SK-N-SH treated with all-trans-retinoic acid at 6 μM for 48 hours (cell line): ENCODE results near the gene KRTAP4-16.

ENCODE experiments used
- ATAC-seq: fragments of 200-7000 bp; cut with Tn5 transposase; 3 replicates; pipeline ENCODE4 v1.9.1; 2020; ENCODE audit warnings: mild to moderate bottlenecking, moderate library complexity
- ARNTL ChIP-seq: fragments of 450-650 bp; formaldehyde crosslinking; IDR thresholded peaks from 2 replicates; pipeline ENCODE4 v1.5.0; 2020; ENCODE audit warnings: low read depth, mild to moderate bottlenecking, moderate library complexity, borderline replicate concordance
- BACH2 ChIP-seq: fragments of 250-450 bp; sonication (Bioruptor Pico); IDR thresholded peaks from 2 replicates; pipeline ENCODE4 v1.9.0; 2021; ENCODE audit warnings: mild to moderate bottlenecking, borderline replicate concordance
- CREB5 ChIP-seq: fragments of 250-450 bp; sonication (Bioruptor Pico); IDR thresholded peaks from 2 replicates; pipeline ENCODE4 v1.5.1; 2020; ENCODE audit warnings: low read depth, mild to moderate bottlenecking, moderate library complexity
- CSDC2 ChIP-seq: fragments of 250-450 bp; sonication (Bioruptor Pico); IDR thresholded peaks from 2 replicates; pipeline ENCODE4 v1.5.0; 2020; ENCODE audit warnings: mild to moderate bottlenecking, moderate library complexity
- CSRNP3 ChIP-seq: fragments of 250-450 bp; sonication (Bioruptor Pico); IDR thresholded peaks from 2 replicates; pipeline ENCODE4 v1.5.1; 2021; ENCODE audit warnings: mild to moderate bottlenecking, moderate library complexity
- ESRRG ChIP-seq: fragments of 250-450 bp; sonication (Bioruptor Pico); IDR thresholded peaks from 2 replicates; pipeline ENCODE4 v1.6.1; 2021; ENCODE audit warnings: mild to moderate bottlenecking
- GLIS3 ChIP-seq: fragments of 250-450 bp; sonication (Bioruptor Pico); IDR thresholded peaks from 2 replicates; pipeline ENCODE4 v1.5.0; 2020; ENCODE audit warnings: mild to moderate bottlenecking, moderate library complexity
- ISL1 ChIP-seq: fragments of 250-450 bp; sonication (Bioruptor Pico); IDR thresholded peaks from 2 replicates; pipeline ENCODE4 v2.1.2; 2022; ENCODE audit warnings: mild to moderate bottlenecking, moderate library complexity
- OSR1 ChIP-seq: fragments of 250-450 bp; sonication (Bioruptor Pico); IDR thresholded peaks from 2 replicates; pipeline ENCODE4 v1.8.0; 2022; ENCODE audit warnings: moderate library complexity, mild to moderate bottlenecking, inconsistent platforms
- PPARA ChIP-seq: fragments of 250-450 bp; sonication (Bioruptor Pico); IDR thresholded peaks from 2 replicates; pipeline ENCODE4 v1.5.0; 2020; ENCODE audit warnings: mild to moderate bottlenecking, borderline replicate concordance
- RARB ChIP-seq: fragments of 250-450 bp; sonication (Bioruptor Pico); IDR thresholded peaks from 2 replicates; pipeline ENCODE4 v1.8.0; 2021; ENCODE audit warnings: mild to moderate bottlenecking, moderate library complexity
- SNAI2 ChIP-seq: fragments of 250-450 bp; sonication (Bioruptor Pico); IDR thresholded peaks from 2 replicates; pipeline ENCODE4 v1.5.0; 2020; ENCODE audit warnings: mild to moderate bottlenecking, moderate library complexity
- TCF4 ChIP-seq: fragments of 250-450 bp; sonication (Bioruptor Pico); IDR thresholded peaks from 2 replicates; pipeline ENCODE4 v1.8.0; 2021; ENCODE audit warnings: mild to moderate bottlenecking, moderate library complexity, borderline replicate concordance
- TOX ChIP-seq: fragments of 250-450 bp; sonication (Bioruptor Pico); IDR thresholded peaks from 2 replicates; pipeline ENCODE4 v1.8.0; 2021; ENCODE audit warnings: mild to moderate bottlenecking, moderate library complexity, borderline replicate concordance
- TSHZ2 ChIP-seq: fragments of 250-450 bp; sonication (Bioruptor Pico); IDR thresholded peaks from 2 replicates; pipeline ENCODE4 v1.5.0; 2020; ENCODE audit warnings: mild to moderate bottlenecking, moderate library complexity
- ZC3H10 ChIP-seq: fragments of 250-450 bp; sonication (Bioruptor Pico); IDR thresholded peaks from 2 replicates; pipeline ENCODE4 v1.5.1; 2021; ENCODE audit warnings: mild to moderate bottlenecking, moderate library complexity
- ZFP3 ChIP-seq: fragments of 250-450 bp; sonication (Bioruptor Pico); IDR thresholded peaks from 2 replicates; pipeline ENCODE4 v1.5.0; 2020; ENCODE audit warnings: mild to moderate bottlenecking, moderate library complexity
- ZNF70 ChIP-seq: fragments of 450-650 bp; formaldehyde crosslinking; IDR thresholded peaks from 2 replicates; pipeline ENCODE4 v1.5.0; 2020; ENCODE audit warnings: mild to moderate bottlenecking, moderate library complexity
- ZNF8 ChIP-seq: fragments of 450-650 bp; formaldehyde crosslinking; IDR thresholded peaks from 2 replicates; pipeline ENCODE4 v1.5.0; 2020; ENCODE audit warnings: mild to moderate bottlenecking, moderate library complexity
- TF ChIP-seq, protein P1 (sequence below): fragments of 250-450 bp; sonication (Bioruptor Pico); IDR thresholded peaks from 2 replicates; pipeline ENCODE4 v1.8.0; 2021; ENCODE audit warnings: low read depth, mild to moderate bottlenecking, moderate library complexity, borderline replicate concordance
- TF ChIP-seq, protein P2 (sequence below): fragments of 250-450 bp; sonication (Bioruptor Pico); IDR thresholded peaks from 2 replicates; pipeline ENCODE4 v1.8.0; 2020; ENCODE audit warnings: mild to moderate bottlenecking, moderate library complexity, borderline replicate concordance

KRTAP4-16 gene

GRCh38 chr17:41131979-41132378, 30.0 kb upstream of the KRTAP4-16 start (continued):
- TF ChIP-seq, protein P1, sequence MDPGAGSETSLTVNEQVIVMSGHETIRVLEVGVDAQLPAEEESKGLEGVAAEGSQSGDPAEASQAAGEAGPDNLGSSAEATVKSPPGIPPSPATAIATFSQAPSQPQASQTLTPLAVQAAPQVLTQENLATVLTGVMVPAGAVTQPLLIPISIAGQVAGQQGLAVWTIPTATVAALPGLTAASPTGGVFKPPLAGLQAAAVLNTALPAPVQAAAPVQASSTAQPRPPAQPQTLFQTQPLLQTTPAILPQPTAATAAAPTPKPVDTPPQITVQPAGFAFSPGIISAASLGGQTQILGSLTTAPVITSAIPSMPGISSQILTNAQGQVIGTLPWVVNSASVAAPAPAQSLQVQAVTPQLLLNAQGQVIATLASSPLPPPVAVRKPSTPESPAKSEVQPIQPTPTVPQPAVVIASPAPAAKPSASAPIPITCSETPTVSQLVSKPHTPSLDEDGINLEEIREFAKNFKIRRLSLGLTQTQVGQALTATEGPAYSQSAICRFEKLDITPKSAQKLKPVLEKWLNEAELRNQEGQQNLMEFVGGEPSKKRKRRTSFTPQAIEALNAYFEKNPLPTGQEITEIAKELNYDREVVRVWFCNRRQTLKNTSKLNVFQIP (CRISPR knock-in tag), result no peak
- TF ChIP-seq RARB (CRISPR knock-in tag) (no peak), BACH2 (CRISPR knock-in tag) (no peak), PPARA (CRISPR knock-in tag) (no peak), ARNTL (no peak)

GRCh38 chr17:41127371-41127770, 25.4 kb upstream of the KRTAP4-16 start:
- no peak for ATAC-seq
- no peak for TF ChIP-seq OSR1 (CRISPR knock-in tag)
- TF ChIP-seq SNAI2 (CRISPR knock-in tag), result no peak
- no peak for TF ChIP-seq TSHZ2 (CRISPR knock-in tag)
- TF ChIP-seq CREB5 (CRISPR knock-in tag), result no peak
- no peak for TF ChIP-seq ZNF70 (CRISPR knock-in tag)
- TF ChIP-seq ZFP3 (CRISPR knock-in tag), result no peak
- TF ChIP-seq, all 23 proteins: peak for 0

GRCh38 chr17:41126412-41126811, 24.4 kb upstream of the KRTAP4-16 start:
- TF ChIP-seq GLIS3 (CRISPR knock-in tag), result no peak
- TF ChIP-seq ZNF8 (CRISPR knock-in tag), result no peak
- TF ChIP-seq RARB (CRISPR knock-in tag), result no peak
- no peak for TF ChIP-seq PPARA (CRISPR knock-in tag)
- no peak for TF ChIP-seq CREB5 (CRISPR knock-in tag)
- no peak for TF ChIP-seq ISL1 (CRISPR knock-in tag)
- TF ChIP-seq ESRRG (CRISPR knock-in tag), result no peak
- TF ChIP-seq ZC3H10 (CRISPR knock-in tag), result no peak
- TF ChIP-seq, protein P2, sequence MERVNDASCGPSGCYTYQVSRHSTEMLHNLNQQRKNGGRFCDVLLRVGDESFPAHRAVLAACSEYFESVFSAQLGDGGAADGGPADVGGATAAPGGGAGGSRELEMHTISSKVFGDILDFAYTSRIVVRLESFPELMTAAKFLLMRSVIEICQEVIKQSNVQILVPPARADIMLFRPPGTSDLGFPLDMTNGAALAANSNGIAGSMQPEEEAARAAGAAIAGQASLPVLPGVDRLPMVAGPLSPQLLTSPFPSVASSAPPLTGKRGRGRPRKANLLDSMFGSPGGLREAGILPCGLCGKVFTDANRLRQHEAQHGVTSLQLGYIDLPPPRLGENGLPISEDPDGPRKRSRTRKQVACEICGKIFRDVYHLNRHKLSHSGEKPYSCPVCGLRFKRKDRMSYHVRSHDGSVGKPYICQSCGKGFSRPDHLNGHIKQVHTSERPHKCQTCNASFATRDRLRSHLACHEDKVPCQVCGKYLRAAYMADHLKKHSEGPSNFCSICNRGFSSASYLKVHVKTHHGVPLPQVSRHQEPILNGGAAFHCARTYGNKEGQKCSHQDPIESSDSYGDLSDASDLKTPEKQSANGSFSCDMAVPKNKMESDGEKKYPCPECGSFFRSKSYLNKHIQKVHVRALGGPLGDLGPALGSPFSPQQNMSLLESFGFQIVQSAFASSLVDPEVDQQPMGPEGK (CRISPR knock-in tag), result no peak
- no peak for TF ChIP-seq TOX (CRISPR knock-in tag)
- no peak for TF ChIP-seq SNAI2 (CRISPR knock-in tag)
- TF ChIP-seq, protein P1 (CRISPR knock-in tag), result no peak
- TF ChIP-seq CSRNP3, result no peak
- no peak for TF ChIP-seq BACH2 (CRISPR knock-in tag)
- no peak for TF ChIP-seq OSR1 (CRISPR knock-in tag)
- no peak for TF ChIP-seq ARNTL
- no peak for TF ChIP-seq TCF4 (CRISPR knock-in tag)
- TF ChIP-seq TSHZ2 (CRISPR knock-in tag), result no peak
- no peak for TF ChIP-seq CSDC2 (CRISPR knock-in tag)
- ATAC-seq, result no peak
